ENCODE results near the gene MACROD2.

The MACROD2 gene

GRCh38 chr20:15842872-15843271 is 1847.6 kb downstream of the MACROD2 start:
- DNase-seq (ENCODE audit: extremely low spot score, insufficient read length, low read depth) (no peak), FAIRE-seq (peak; percentile 46)

GRCh38 chr20:15843777-15844176 is 1848.5 kb downstream of the MACROD2 start:
- FAIRE-seq (no peak), DNase-seq (ENCODE audit: extremely low spot score, insufficient read length, low read depth) (no peak)

- no peak for DNase-seq (ENCODE audit: extremely low spot score, insufficient read length, low read depth)
- no peak for FAIRE-seq
Measured at GRCh38 chr20:15847196-15847784, 1852.0 kb downstream of the MACROD2 start.

GRCh38 chr20:15848126-15848525 is 1852.8 kb downstream of the MACROD2 start:
- FAIRE-seq = no peak
- no peak for DNase-seq (ENCODE audit: extremely low spot score, insufficient read length, low read depth)

GRCh38 chr20:15848995-15849610 is 1853.8 kb downstream of the MACROD2 start:
- FAIRE-seq = no peak

GRCh38 chr20:15851576-15852215 is 1856.4 kb downstream of the MACROD2 start:
- FAIRE-seq (no peak), DNase-seq (ENCODE audit: extremely low spot score, insufficient read length, low read depth) (no peak)

More at GRCh38 chr20:15848995-15849610, 1853.8 kb downstream of the MACROD2 start:
- no peak for DNase-seq (ENCODE audit: extremely low spot score, insufficient read length, low read depth)

- DNase-seq (ENCODE audit: extremely low spot score, insufficient read length, low read depth) (no peak), FAIRE-seq (no peak)
Measured at GRCh38 chr20:15854911-15855310, 1859.6 kb downstream of the MACROD2 start.

- DNase-seq (ENCODE audit: extremely low spot score, insufficient read length, low read depth) (no peak), FAIRE-seq (peak; percentile 42)
Measured at GRCh38 chr20:15857173-15857784, 1862.0 kb downstream of the MACROD2 start.

GRCh38 chr20:15859061-15859460 is 1863.7 kb downstream of the MACROD2 start:
- DNase-seq (ENCODE audit: extremely low spot score, insufficient read length, low read depth) (no peak), FAIRE-seq (no peak)

- no peak for FAIRE-seq
- no peak for DNase-seq (ENCODE audit: extremely low spot score, insufficient read length, low read depth)
Measured at GRCh38 chr20:15860850-15861249, 1865.5 kb downstream of the MACROD2 start.

- DNase-seq (ENCODE audit: extremely low spot score, insufficient read length, low read depth) (no peak), FAIRE-seq (no peak)
Measured at GRCh38 chr20:15862178-15862577, 1866.9 kb downstream of the MACROD2 start.

- FAIRE-seq (no peak), DNase-seq (ENCODE audit: extremely low spot score, insufficient read length, low read depth) (no peak)
Measured at GRCh38 chr20:15863735-15864134, 1868.4 kb downstream of the MACROD2 start.

- FAIRE-seq (no peak), DNase-seq (ENCODE audit: extremely low spot score, insufficient read length, low read depth) (no peak)
Measured at GRCh38 chr20:15865553-15865952, 1870.2 kb downstream of the MACROD2 start.

- DNase-seq (ENCODE audit: extremely low spot score, insufficient read length, low read depth) (no peak), FAIRE-seq (no peak)
Measured at GRCh38 chr20:15866916-15867730, 1871.8 kb downstream of the MACROD2 start.

GRCh38 chr20:15867899-15868298 is 1872.6 kb downstream of the MACROD2 start:
- DNase-seq (ENCODE audit: extremely low spot score, insufficient read length, low read depth) = no peak
- FAIRE-seq = no peak

GRCh38 chr20:15875446-15875845 is 1880.1 kb downstream of the MACROD2 start:
- DNase-seq (ENCODE audit: extremely low spot score, insufficient read length, low read depth) (no peak), FAIRE-seq (no peak)

- DNase-seq (ENCODE audit: extremely low spot score, insufficient read length, low read depth) = no peak
- FAIRE-seq = no peak
Measured at GRCh38 chr20:15882553-15882952, 1887.2 kb downstream of the MACROD2 start.

- no peak for FAIRE-seq
- DNase-seq (ENCODE audit: extremely low spot score, insufficient read length, low read depth) = no peak
Measured at GRCh38 chr20:15886250-15886649, 1890.9 kb downstream of the MACROD2 start.

GRCh38 chr20:15887387-15887786 is 1892.1 kb downstream of the MACROD2 start:
- DNase-seq (ENCODE audit: extremely low spot score, insufficient read length, low read depth) = no peak
- FAIRE-seq = no peak

GRCh38 chr20:15889061-15889460 is 1893.7 kb downstream of the MACROD2 start:
- DNase-seq (ENCODE audit: extremely low spot score, insufficient read length, low read depth) = no peak
- no peak for FAIRE-seq

Data from GM18507 (cell line).